HFF-Myc (cell line): ENCODE results near the gene IGFN1.

Source experiments
- DNase-seq: peaks from one replicate; pipeline ENCODE4 v3.0.0-alpha.2; 2011; ENCODE audit warnings: low read depth; ENCODE audit errors: extremely low read depth
- H3K4me3 ChIP-seq: replicated peaks from 2 replicates; pipeline ENCODE4 v1.5.1; 2011; ENCODE audit warnings: low read depth, mild to moderate bottlenecking, control low read depth, low read length
- CTCF ChIP-seq: IDR thresholded peaks from 2 replicates; pipeline ENCODE4 v1.5.1; 2012; ENCODE audit warnings: mild to moderate bottlenecking, low read depth, low read length, control low read depth; ENCODE audit errors: missing control alignments

Gene IGFN1

GRCh38 chr1:201268604-201269151 lies 78.1 kb downstream of the IGFN1 start:
- DNase-seq: peak; percentile 44
- TF ChIP-seq CTCF: no peak
- H3K4me3 ChIP-seq: no peak overlapping the region

GRCh38 chr1:201269281-201269680 lies 78.7 kb downstream of the IGFN1 start:
- TF ChIP-seq CTCF: no peak
- DNase-seq: no peak
- no peak overlapping the region for H3K4me3 ChIP-seq

GRCh38 chr1:201269900-201270410 lies 79.3 kb downstream of the IGFN1 start:
- TF ChIP-seq CTCF: no peak
- no peak for DNase-seq
- no peak overlapping the region for H3K4me3 ChIP-seq

DNA sequence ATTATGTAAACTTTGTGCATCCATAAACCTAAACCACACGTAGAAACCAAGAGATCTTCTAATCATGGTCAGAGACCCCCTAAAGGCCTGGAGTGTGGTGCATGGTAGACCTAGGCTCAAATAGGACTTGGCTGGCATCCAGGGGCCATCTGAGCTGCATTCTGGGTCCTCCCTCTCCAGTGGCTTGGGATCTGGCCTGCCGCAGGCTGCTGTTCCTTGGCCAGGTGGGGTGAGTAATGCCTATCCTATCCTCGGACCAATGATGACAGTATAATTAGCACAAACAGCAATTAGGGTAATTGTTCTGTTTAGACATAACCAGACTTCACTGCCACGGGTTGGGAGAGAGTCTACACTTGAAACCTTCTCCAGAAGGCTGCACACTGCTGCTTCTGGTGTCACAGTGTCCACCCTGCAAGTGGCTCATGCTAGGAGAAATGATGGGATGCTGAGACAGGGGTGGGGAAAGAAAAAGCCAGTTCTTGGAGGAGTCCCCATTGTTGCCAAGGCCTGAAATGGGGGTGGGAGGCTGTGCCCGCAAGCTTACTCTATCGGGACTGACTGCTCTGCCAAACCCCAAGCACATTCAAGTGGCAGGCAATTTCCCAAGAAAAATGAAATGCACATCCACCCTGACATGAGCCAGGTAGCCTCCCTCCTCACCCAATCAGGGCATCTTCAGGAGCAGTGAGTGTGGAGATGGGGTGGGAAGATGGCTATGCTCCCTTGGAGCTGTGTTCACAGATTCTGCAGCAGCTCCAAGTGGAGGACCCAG lies 80.2 kb downstream of the IGFN1 start:
- no peak for DNase-seq
- no peak for TF ChIP-seq CTCF
- no peak overlapping the region for H3K4me3 ChIP-seq

GRCh38 chr1:201272799-201273198 lies 82.2 kb downstream of the IGFN1 start:
- no peak overlapping the region for H3K4me3 ChIP-seq
- no peak for TF ChIP-seq CTCF
- no peak for DNase-seq

DNA sequence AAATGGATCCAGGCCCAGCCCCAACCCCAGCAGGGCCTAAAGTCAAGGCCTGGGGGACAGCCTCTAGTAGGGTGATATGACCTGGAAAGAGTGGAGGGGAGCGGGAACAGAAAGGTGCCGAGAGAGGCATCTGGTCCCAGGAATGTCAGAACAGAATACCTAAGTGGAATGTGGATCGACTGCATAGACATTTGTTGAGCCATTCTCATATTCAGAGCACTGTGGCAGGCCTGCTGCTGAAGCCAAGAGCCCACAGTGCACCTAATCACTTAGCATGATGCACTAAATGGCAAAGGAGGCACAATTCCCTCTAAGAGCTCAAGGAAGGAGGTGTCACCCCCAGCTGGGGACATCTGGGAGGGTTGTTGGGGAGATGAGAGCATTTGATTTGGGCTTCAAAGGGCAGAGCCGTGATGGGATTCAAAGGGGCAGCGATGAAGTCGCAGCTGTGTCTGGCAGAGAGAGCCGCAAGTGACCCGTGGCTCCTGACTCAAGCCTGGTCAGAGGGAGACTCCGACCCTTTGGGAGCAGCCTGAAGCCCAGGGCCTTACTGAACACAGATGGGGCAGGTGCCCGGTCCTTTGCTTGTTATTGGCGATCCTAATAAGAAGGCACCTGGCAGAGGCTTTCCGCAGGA lies 84.1 kb downstream of the IGFN1 start:
- DNase-seq: no peak
- H3K4me3 ChIP-seq: no peak overlapping the region
- no peak for TF ChIP-seq CTCF
